Common myeloid progenitor, CD34-positive (primary cell): ENCODE measurements around the gene RUVBL1.
A peak's percentile ranks its signal among the peaks of the same experiment; 100 is the strongest.
"Not testable (repeated sequence)": the region's sequence is repeated elsewhere in the genome, so short reads cannot be mapped to it uniquely, and the experiment has no call there.

Experiments
- CTCF ChIA-PET: fragments of 350-600 bp; sonication (Branson Sonifier 250); formaldehyde crosslinking; loops from one replicate; lab custom pipeline; 2021; ENCODE audit warnings: antibody characterized with exemption; lab: Charles Lee
- POLR2A ChIA-PET: fragments of 350-600 bp; sonication (Branson Sonifier 250); formaldehyde crosslinking; loops from one replicate; lab custom pipeline; 2021; ENCODE audit warnings: antibody characterized with exemption; lab: Charles Lee
- DNase-seq, 3 donors: peaks; one replicate each; pipeline versions ENCODE4 v3.0.0 to v3.0.0-alpha.2; 2013
- H3K27ac ChIP-seq, 2 experiments: 1 replicate in 1 of 2; 2 replicates in 1 of 2; pipeline ENCODE4 v1.7.0; 2013; ENCODE audit warnings: inconsistent platforms in 2 of 2, low read length in 2 of 2, mild to moderate bottlenecking in 2 of 2, low read depth in 1 of 2, moderate library complexity in 1 of 2; ENCODE audit not compliant: severe bottlenecking in 2 of 2, insufficient read depth in 1 of 2, poor library complexity in 1 of 2
- H3K27me3 ChIP-seq, 5 experiments: replicated peaks in 2 of 5; 1 replicate in 3 of 5; 2 replicates in 2 of 5; pipeline versions ENCODE4 v1.6.1 to v1.7.0; 2013; ENCODE audit warnings: low read length in 4 of 5, mild to moderate bottlenecking in 2 of 5, moderate library complexity in 2 of 5, inconsistent platforms in 1 of 5; ENCODE audit not compliant: insufficient read depth in 5 of 5, control insufficient read depth in 4 of 5
- H3K36me3 ChIP-seq, 4 experiments: 1 replicate in 2 of 4; 2 replicates in 2 of 4; pipeline versions ENCODE4 v1.6.1 to v1.7.0; 2013; ENCODE audit warnings: low read length in 3 of 4, control low read depth in 1 of 4, mild to moderate bottlenecking in 1 of 4; ENCODE audit not compliant: control insufficient read depth in 4 of 4, insufficient read depth in 4 of 4
- H3K4me1 ChIP-seq, 4 experiments: 1 replicate in 3 of 4; 2 replicates in 1 of 4; pipeline versions ENCODE4 v1.6.1 to v1.7.1; 2013; ENCODE audit warnings: low read length in 3 of 4, mild to moderate bottlenecking in 3 of 4, control low read depth in 1 of 4, inconsistent platforms in 1 of 4, moderate library complexity in 1 of 4; ENCODE audit not compliant: control insufficient read depth in 4 of 4, insufficient read depth in 4 of 4; ENCODE audit errors: control extremely low read depth in 1 of 4
- H3K4me3 ChIP-seq, 7 experiments: 1 replicate in 4 of 7; 2 replicates in 3 of 7; pipeline versions ENCODE4 v1.5.1 to v1.7.0; 2013; ENCODE audit warnings: mild to moderate bottlenecking in 7 of 7, low read length in 6 of 7, moderate library complexity in 6 of 7, inconsistent platforms in 2 of 7, low read depth in 2 of 7, control low read depth in 1 of 7; ENCODE audit not compliant: insufficient read depth in 4 of 7, control insufficient read depth in 1 of 7; ENCODE audit errors: extremely low read depth in 1 of 7
- H3K9me3 ChIP-seq, 5 experiments: 1 replicate in 4 of 5; 2 replicates in 1 of 5; pipeline versions ENCODE4 v1.6.1 to v1.7.1; 2013; ENCODE audit warnings: low read length in 4 of 5, mild to moderate bottlenecking in 2 of 5, inconsistent platforms in 1 of 5, low read depth in 1 of 5, moderate library complexity in 1 of 5; ENCODE audit not compliant: control insufficient read depth in 4 of 5, insufficient read depth in 2 of 5; ENCODE audit errors: control extremely low read depth in 1 of 5
- WGBS: methylation state at CpG from one replicate; pipeline ENCODE4 v1.1.5; 2013; ENCODE audit not compliant: insufficient coverage; 5-methylcytosine and 5-hydroxymethylcytosine counted together

RUVBL1 gene

GRCh38 chr3:128166971-128167453 is 43.4 kb upstream of the RUVBL1 start:
- no peak for DNase-seq
- Histone ChIP-seq H3K4me1 (peaks cover 0 to 16% (median 0%) of the 10 kb centered on the region in 4 experiments), H3K27me3 (no peaks in the 10 kb centered on the region), H3K9me3 (no peaks in the 10 kb centered on the region), H3K4me3 (no peak overlapping the region), H3K27ac (no peak overlapping the region), H3K36me3 (peaks cover 0 to 16% (median under 1%) of the 10 kb centered on the region in 4 experiments)
- CTCF ChIA-PET = no interaction called here
- WGBS = 95% methylated on average over 4 of the region's 5 CpGs
- POLR2A ChIA-PET = no interaction called here

GRCh38 chr3:128163432-128163831 is 39.8 kb upstream of the RUVBL1 start:
- no peaks in the 10 kb centered on the region for H3K27me3 ChIP-seq
- H3K4me3 ChIP-seq = no peak overlapping the region
- peaks cover 2 to 18% (median 6%) of the 10 kb centered on the region in 4 experiments for H3K36me3 ChIP-seq
- CTCF ChIA-PET = interaction anchor here (2.1 kb wide), 1 partner anchor 9 kb away, joined by 7 read pairs; no protein-coding TSS in a partner anchor
- 95% methylated on average over 5 of the region's 5 CpGs for WGBS
- peaks cover 0 to 9% (median 0%) of the 10 kb centered on the region in 4 experiments for H3K4me1 ChIP-seq
- DNase-seq = no peak
- H3K9me3 ChIP-seq = no peaks in the 10 kb centered on the region
- POLR2A ChIA-PET = no interaction called here
- H3K27ac ChIP-seq = no peak overlapping the region

DNA sequence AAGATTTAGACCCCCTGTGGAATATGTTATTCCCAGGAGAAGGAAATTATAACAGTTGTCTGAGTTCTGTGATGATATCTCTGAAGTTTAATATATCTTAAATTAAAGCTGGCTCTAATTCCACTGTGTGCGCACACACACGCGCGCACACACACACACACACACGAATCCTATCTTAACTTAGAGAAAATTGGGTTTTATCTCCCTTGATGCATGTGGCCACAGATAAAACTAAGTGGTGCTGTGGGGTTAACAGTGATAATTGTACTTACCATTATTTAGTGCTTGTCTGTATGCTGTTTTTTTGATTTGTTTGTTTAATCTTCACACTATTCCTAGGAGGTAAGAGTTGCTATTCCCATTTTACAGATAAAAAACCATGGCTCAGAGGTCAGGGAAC is 37.0 kb upstream of the RUVBL1 start:
- ChIA-PET CTCF (no interaction called here), POLR2A (interaction anchor here (0.7 kb wide), 1 partner anchor 17 kb away, joined by 3 read pairs; no protein-coding TSS in a partner anchor)
- WGBS = no CpG with 5 or more reads among the region's 5 CpGs
- no peaks in the 10 kb centered on the region for H3K27me3 ChIP-seq
- no peak overlapping the region for H3K4me3 ChIP-seq
- no peaks in the 10 kb centered on the region for H3K4me1 ChIP-seq
- H3K27ac ChIP-seq = no peak overlapping the region
- DNase-seq = no peak
- H3K9me3 ChIP-seq = peaks cover 2 to 14% (median 4%) of the 10 kb centered on the region in 5 experiments
- peaks cover 5 to 32% (median 25%) of the 10 kb centered on the region in 4 experiments for H3K36me3 ChIP-seq

DNA sequence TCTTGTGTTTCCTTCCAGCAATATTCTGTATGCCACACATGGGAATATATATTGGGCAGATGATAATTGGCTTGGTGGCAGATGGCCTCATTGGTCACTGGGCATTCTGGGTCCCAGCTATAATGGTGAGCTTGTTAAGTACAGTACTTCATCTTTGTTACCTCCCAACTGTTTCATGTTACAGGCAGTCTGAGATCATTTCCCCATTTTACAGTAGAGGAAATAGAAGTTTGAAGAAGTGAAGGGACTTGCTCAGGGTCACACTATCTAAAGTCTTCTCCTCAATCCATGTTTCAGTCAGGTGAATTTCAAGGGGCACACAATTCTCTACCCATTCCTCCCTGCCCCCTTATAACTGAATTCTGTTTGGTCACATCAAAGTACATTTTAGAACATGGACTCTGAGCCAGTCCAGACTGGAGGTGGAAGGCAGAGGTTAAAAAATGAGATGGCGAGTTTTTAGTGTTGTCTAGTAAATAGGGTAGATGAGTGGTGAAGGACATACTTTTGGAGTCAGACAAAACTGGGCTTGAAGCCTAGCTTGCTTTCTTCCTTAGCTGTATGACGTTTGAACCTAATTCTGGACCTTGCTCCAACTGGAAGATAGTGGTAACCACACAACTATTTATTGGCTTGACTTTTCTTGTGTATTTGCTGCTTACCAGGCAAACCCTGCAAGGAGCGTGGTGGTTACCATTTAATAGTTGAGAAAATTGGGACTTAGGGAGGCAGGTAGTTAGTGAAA is 32.2 kb upstream of the RUVBL1 start:
- POLR2A ChIA-PET = no interaction called here
- no peak overlapping the region for H3K27ac ChIP-seq

DNA sequence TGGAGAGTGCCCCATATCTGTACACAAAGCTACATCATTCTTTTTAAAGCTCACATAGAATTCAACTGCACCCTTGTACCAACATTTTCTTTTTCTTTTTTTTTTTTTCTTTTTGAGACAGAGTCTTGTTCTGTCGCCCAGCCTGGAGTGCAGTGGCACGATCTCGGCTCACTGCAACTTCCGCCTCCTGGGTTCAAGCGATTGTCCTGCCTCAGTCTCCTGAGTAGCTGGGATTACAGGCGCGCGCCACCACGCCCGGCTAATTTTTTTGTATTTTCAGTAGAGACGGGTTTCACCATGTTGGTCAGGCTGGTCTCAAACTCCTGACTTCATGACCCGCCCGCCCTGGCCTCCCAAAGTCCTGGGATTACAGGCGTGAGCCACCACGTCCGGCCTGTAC is 30.7 kb upstream of the RUVBL1 start:
- POLR2A ChIA-PET, H3K27me3 ChIP-seq, DNase-seq: not testable (repeated sequence)
- CTCF ChIA-PET = interaction anchor here (1.8 kb wide), 1 partner anchor 59 kb away, joined by 4 read pairs; no protein-coding TSS in a partner anchor
- Histone ChIP-seq H3K9me3 (peaks cover 2 to 14% (median 4%) of the 10 kb centered on the region in 5 experiments), H3K36me3 (peaks cover 5 to 30% (median 21%) of the 10 kb centered on the region in 4 experiments), H3K4me1 (peaks cover 3 to 14% (median 5%) of the 10 kb centered on the region in 4 experiments), H3K27ac (peak overlapping the region in 1 of 2 experiments; percentile 74), H3K4me3 (peak overlapping the region in 6 of 7 experiments; percentile 72 to 92 (median 86))
- WGBS = 90% methylated on average over 10 of the region's 16 CpGs

More for the DNA sequence above, 32.2 kb upstream of the RUVBL1 start:
- Histone ChIP-seq H3K9me3 (peaks cover 2 to 14% (median 4%) of the 10 kb centered on the region in 5 experiments), H3K27me3 (no peaks in the 10 kb centered on the region), H3K4me1 (peaks cover 3 to 14% (median 5%) of the 10 kb centered on the region in 4 experiments), H3K36me3 (peaks cover 5 to 32% (median 21%) of the 10 kb centered on the region in 4 experiments), H3K4me3 (no peak overlapping the region)
- CTCF ChIA-PET = interaction anchor here (1.9 to 2.0 kb wide), 2 partner anchors 21 to 33 kb away, joined by 5 to 7 read pairs; no protein-coding TSS in a partner anchor
- no peak for DNase-seq
- WGBS = 100% methylated on average over 3 of the region's 3 CpGs

DNA sequence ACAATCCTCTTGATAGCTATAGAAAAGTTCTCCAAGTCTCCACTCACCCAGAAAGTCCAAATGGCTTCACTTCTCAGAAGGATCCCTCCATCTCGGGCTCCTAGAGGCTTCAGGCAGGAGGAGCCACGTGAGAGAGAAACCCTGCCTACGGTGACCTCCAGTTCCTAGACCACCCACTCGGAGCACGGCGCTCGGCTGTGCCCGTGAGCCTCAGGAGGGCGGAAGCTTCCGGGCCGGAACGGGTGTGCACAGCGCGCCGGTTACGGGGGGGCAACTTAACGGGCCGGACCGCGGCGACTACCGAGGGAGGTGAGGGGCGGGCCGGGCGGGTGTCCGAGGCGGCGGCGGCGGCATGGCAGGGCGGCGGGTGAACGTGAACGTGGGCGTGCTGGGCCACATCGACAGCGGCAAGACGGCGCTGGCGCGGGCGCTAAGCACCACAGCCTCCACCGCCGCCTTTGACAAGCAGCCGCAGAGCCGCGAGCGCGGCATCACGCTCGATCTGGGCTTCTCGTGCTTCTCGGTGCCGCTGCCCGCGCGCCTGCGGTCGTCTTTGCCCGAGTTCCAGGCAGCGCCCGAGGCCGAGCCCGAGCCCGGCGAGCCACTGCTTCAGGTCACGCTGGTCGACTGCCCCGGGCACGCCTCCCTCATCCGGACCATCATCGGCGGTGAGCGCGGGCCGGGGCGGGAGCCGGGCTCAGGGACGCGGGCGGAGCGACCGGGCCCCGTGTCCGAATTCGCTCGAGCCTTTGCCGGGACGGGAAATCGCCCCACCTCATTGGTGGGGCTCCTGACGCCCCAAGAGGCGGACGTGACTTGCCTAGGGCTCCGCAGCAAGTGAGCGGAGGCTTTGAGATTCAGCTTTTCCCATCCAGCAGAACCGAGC is 29.8 kb upstream of the RUVBL1 start, which contains the start of gene EEFSEC:
TSS of gene EEFSEC (plus strand) at position 326 of the 886 bp plus-strand sequence. CDS start at position 353, 27 bp downstream.
- ChIA-PET CTCF (interaction anchor here (1.0 to 1.8 kb wide), 3 partner anchors 9 to 58 kb away, joined by 3 to 4 read pairs (median 3); partner anchors contain the start of gene RUVBL1), POLR2A (interaction anchor here (0.9 to 1.2 kb wide), 2 partner anchors 29 to 33 kb away, joined by 3 to 5 read pairs; partner anchors contain the start of gene RUVBL1)
- no peaks in the 10 kb centered on the region for H3K27me3 ChIP-seq
- peak within 1 kb of the TSS; percentile 70 to 92 (median 85) for H3K4me3 ChIP-seq
- peak; percentile 36 to 70 (median 69) for DNase-seq
- peaks cover 2 to 14% (median 4%) of the 10 kb centered on the region in 5 experiments for H3K9me3 ChIP-seq
- peak within 1 kb of the TSS in 1 of 2 experiments; percentile 74 for H3K27ac ChIP-seq
- peaks cover 3 to 14% (median 5%) of the 10 kb centered on the region in 4 experiments for H3K4me1 ChIP-seq
- 0% methylated on average over 82 of the region's 96 CpGs for WGBS
- peaks cover 3 to 27% (median 18%) of the 10 kb centered on the region in 4 experiments for H3K36me3 ChIP-seq
